Pulmonary artery endothelial cell (primary cell): ENCODE results near the gene ARID1B. TPM values are rescaled to one million over a fixed set of nuclear protein-coding genes. Genes with fewer than 3 reads are reported as not detected.

ENCODE experiments used
- DNase-seq: peaks from one replicate; pipeline ENCODE4 v3.0.0-alpha.2; 2011; ENCODE audit warnings: low read depth, low spot score
- total RNA-seq: library from RNA; depleted of rRNA; stranded (reverse); fragments of >200 nt; gene quantifications from 2 replicates; pipeline ENCODE4 v1.2.3, GENCODE V29; 2014

ARID1B gene
- total RNA-seq, result 26.4 and 32.8 TPM in 2 replicates

- DNase-seq, result peak; percentile 49
Measured at GRCh38 chr6:156776840-156777576, at the start of gene ARID1B. TSS of gene ARID1B (plus strand) at chr6:156777378. CDS start at chr6:156777681, 303 bp downstream.

DNA sequence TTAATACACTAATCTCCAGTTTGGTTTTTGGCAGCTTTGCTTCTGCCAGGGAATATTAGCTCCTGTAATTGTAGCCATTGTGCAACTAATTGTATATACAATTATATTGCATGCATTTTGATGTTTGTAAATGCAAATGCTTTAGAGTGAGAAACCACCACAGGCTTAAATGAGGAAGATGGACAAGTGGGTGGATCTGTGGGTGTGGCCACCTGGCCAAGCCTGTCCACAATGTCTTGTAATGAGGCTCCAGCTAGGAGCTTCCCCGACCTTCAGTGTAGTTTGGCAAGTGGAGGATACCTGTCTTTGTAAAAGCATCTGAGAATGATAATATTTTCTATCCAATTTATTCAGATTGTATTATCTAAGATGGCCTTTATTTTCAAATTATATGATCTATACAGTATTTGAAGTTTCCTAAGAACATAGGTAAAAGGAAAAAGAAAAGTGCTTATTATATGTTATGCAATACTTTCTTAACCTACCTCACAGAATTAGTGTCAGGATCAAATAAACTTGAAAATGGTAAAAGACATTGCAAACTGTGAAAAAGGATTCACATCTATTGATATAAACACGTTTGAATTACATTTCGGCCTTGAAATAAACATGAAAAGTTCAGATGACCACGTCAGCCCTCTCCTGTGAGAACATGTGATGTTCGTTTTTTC lies 49.3 kb upstream of the ARID1B start:
- DNase-seq, result no peak

GRCh38 chr6:156729248-156729647 lies 47.9 kb upstream of the ARID1B start:
- no peak for DNase-seq

DNA sequence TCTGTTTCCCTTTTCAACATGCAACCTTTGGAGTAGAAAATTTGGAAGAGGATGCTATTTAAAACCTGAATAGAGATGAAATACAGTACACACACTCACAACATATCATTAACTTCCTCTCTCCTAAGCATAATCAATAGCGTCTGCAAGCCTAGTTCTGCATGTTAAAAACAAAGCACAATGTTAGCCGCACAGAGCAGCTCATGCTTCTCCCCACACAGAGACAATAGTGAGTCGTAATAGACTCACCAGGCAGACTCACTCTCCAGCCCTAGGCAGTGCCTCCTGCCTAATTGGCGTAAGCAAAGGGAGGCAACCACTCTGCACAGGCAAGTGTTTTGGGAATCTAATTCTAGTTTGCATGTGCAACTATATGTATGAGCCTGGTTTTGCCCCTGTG lies 45.8 kb upstream of the ARID1B start:
- no peak for DNase-seq

GRCh38 chr6:156735751-156736150 lies 41.4 kb upstream of the ARID1B start:
- DNase-seq, result no peak

DNA sequence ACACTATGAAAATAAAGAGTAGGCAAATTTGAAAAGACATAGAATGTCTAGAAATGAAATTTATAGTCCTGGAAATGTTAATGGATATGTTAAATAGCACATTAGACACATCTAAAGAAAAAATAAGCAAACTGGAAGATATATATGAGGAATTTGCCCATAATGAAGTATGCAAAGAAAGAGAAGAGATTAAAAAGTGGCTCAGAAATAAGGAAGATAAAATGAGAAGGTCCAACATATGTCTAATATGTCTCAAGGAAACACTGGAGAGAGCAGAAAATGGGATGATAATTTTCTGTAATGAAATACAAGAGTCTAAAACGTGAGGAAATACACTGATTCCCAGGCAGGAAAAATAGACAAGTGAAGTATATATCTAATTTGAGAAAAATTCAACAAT lies 36.6 kb upstream of the ARID1B start:
- DNase-seq, result no peak

GRCh38 chr6:156741287-156742073 lies 35.7 kb upstream of the ARID1B start:
- no peak for DNase-seq

DNA sequence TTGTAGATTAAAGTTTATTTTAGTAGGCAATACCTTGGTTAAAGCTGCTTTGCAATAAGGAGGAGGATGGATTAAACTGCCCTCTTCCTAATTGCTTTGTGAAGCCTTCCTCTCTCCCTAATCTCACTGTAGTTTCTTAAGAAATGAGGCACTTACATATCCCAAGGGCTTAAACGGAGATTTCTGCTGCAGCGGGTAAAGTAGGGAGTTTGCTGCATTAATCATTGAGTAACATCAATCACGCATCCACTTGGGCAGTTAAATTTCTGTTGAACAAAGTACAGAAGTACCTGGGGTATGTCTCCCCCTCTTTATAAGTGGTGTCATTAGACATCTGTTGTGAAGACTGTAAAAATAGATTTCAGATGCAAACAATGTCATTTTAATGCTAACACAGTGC lies 29.5 kb upstream of the ARID1B start:
- DNase-seq, result no peak

- no peak for DNase-seq
Measured at GRCh38 chr6:156748504-156748903, 28.7 kb upstream of the ARID1B start.

GRCh38 chr6:156752666-156753301 lies 24.4 kb upstream of the ARID1B start:
- no peak for DNase-seq

GRCh38 chr6:156756630-156757610 lies 20.3 kb upstream of the ARID1B start:
- DNase-seq, result no peak

DNA sequence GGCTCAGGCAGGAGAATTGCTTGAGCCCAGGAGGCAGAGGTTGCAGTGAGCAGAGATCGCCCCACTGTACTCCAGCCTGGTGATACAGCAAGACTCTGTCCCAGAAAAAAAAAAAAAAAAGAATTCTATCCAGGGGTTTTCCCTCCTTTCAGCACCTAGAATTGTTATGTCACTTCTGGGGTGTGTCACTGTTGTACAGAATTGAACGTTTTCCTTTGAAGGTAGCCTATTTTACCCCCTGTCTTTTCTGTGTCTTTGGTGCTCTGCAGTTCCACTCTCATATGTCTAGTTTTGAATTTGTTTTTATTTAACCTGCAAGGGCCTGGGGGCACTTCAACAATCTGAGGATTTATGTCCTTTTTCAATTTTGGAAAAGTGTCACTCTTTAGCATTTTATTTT lies 19.3 kb upstream of the ARID1B start:
- no peak for DNase-seq

DNA sequence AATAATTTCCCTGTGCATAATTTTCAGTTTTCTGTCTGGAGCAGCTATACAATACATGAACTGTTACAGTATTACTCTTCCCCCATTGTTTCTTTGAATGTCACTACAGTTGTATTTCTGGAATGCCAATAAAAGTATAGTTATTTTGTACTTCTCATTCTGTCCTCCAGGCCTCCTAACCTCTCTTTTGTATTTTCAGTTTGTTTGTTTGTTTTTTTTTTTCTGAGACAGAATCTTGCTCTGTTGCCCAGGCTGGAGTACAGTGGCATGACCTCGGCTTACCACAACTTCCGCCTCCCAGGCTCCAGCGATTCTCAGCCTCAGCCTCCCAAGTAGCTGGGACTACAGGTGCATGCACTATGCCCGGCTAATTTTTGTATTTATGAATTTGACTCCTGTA lies 16.8 kb upstream of the ARID1B start:
- DNase-seq, result no peak

- DNase-seq, result no peak
Measured at GRCh38 chr6:156762547-156762946, 14.6 kb upstream of the ARID1B start.

DNA sequence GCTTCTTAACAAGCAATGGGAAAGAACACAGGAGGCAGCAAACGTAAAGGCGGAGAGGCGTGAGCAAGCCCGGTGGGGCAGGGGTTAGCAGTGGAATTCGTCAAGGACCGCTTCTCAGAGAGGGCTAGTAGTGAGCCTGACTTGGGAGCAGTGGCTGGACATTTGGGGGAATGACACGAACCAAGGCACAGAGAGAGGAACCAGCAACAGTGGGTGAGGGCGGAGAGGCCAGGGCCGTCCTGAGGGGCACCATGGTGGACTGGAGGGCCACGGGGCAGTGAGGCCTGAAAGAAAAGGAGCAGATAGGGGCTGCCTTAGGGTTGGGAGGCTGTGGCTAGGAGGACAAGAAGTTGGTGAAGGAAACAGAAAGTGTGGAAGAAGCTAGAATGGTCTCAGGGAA lies 12.1 kb upstream of the ARID1B start:
- DNase-seq, result no peak

DNA sequence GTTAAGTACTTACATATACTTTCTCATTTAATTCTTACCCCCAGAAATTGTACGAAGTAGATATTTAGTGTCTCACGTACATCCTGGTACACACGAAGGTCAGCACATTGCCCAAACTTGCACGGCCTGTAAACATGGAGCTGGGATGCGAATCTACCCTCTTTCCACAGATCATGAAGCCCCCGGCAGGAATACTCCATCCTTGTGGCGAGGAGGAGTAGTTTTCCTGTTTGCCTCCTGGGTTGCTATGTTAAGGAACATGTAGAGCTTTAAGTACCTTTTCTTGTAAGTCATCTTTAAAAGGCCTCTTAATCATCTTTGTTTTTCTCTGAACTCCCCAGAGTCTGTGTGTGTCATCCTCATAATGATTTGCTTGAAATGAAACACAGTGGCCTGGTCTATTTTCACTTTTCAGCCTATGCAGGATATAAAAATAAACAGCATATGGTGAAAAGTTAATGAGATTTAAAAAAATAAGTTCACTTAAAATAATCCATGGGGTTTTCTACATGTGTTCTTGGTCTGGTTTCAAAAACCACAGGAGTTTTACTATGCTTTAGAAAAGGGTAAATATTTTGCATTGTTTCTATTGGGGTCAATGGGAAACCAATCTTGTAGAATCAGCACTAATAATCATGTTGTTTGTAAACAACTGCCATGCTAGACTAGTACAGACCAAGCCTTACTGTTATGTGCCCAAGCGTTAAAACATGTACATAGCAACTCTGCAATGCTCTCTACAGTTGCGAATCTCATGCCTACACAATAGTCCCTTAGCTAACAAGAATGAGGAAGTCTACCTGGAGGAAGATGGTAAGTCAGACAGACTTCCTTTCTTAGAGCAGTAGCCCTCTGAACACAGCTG lies 9.3 kb upstream of the ARID1B start:
- DNase-seq, result no peak

DNA sequence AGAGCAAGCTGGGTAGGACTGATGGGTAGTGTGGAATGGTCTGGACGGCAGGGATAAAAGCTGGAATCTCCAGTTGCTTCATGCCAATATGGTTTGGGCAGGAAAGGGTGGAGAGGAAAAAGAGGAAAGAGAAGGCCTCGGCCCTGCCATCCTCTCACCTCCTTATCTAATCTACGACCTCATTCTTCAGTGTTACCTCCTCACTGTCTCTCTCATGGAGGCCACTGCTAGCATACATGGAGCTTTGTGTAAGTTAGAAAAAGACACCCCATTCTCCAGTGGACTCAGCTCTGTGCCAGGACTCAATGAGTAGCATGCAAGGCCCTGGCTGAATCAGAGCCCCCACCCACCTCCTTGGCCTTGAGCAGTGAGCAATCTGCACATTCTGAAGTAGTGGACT lies 6.1 kb upstream of the ARID1B start:
- DNase-seq, result no peak

GRCh38 chr6:156771761-156772160 lies 5.4 kb upstream of the ARID1B start:
- no peak for DNase-seq

- DNase-seq, result no peak
Measured at GRCh38 chr6:156773476-156773875, 3.7 kb upstream of the ARID1B start.
